Endothelial cell of umbilical vein (primary cell): ENCODE data around the gene CHST11. TPM values are rescaled to one million over a fixed set of nuclear protein-coding genes. Genes with fewer than 3 reads are reported as not detected.

Experiments
- BruUV-seq: library from RNA; stranded (reverse); fragments of 400-500 nt; replicated peaks from 2 replicates; lab custom pipeline; 2021; lab: Mats Ljungman, UMichigan
- CTCF ChIA-PET: fragments of 300-600, 350-600 bp; sonication (Branson Sonifier 250); formaldehyde crosslinking; loops from one replicate; lab custom pipeline; 2021; ENCODE audit warnings: antibody characterized with exemption, inconsistent platforms; lab: Charles Lee
- POLR2A ChIA-PET: fragments of 300-600, 350-600 bp; sonication (Branson Sonifier 250); formaldehyde crosslinking; loops from one replicate; lab custom pipeline; 2021; ENCODE audit warnings: antibody characterized with exemption, inconsistent platforms; lab: Charles Lee
- DNase-seq: peaks from one replicate; pipeline ENCODE4 v3.0.0-alpha.2; 2011; ENCODE audit warnings: low read depth, low spot score
- FAIRE-seq: peaks from 2 replicates; lab custom pipeline; 2011; peaks lifted over from hg19 to GRCh38; lab: Jason Lieb, UNC
- H2AFZ ChIP-seq: 2 replicates; pipeline ENCODE4 v1.6.0; 2012; ENCODE audit warnings: low read depth, low read length, control low read depth, inconsistent platforms
- H3K27ac ChIP-seq: 2 replicates; pipeline ENCODE4 v1.5.1; 2011; ENCODE audit warnings: low read depth, mild to moderate bottlenecking, control low read depth, low read length, moderate library complexity; ENCODE audit not compliant: insufficient read depth
- H3K27me3 ChIP-seq, 2 experiments: 2 replicates each; pipeline versions ENCODE4 v1.6.0 to v1.6.1; 2011; ENCODE audit warnings: low read length in 2 of 2, mixed read lengths in 1 of 2; ENCODE audit not compliant: control insufficient read depth in 2 of 2, insufficient read depth in 2 of 2
- H3K36me3 ChIP-seq, 2 experiments: 2 replicates in 1 of 2; 3 replicates in 1 of 2; pipeline ENCODE4 v1.5.1; 2011; ENCODE audit warnings: low read length in 2 of 2, mild to moderate bottlenecking in 1 of 2, moderate library complexity in 1 of 2; ENCODE audit not compliant: control insufficient read depth in 2 of 2, insufficient read depth in 2 of 2; ENCODE audit errors: extremely low read depth in 1 of 2
- H3K4me1 ChIP-seq: 3 replicates; pipeline ENCODE4 v1.5.1; 2011; ENCODE audit warnings: mild to moderate bottlenecking, low read length; ENCODE audit not compliant: control insufficient read depth, insufficient read depth; ENCODE audit errors: extremely low read depth
- H3K4me2 ChIP-seq: 2 replicates; pipeline ENCODE4 v1.6.1; 2011; ENCODE audit warnings: low read length, control low read depth, mixed read lengths; ENCODE audit not compliant: insufficient read depth
- H3K4me3 ChIP-seq, 3 experiments: fragments of 200-600 bp in 1 of 3; sonication (generic), shearing (Covaris generic) in 1 of 3; replicated peaks in 1 of 3; 2 replicates each; pipeline ENCODE4 v1.5.1; 2011 to 2016; ENCODE audit warnings: control low read depth in 3 of 3, low read length in 3 of 3, mild to moderate bottlenecking in 2 of 3, inconsistent platforms in 1 of 3, low read depth in 1 of 3, moderate library complexity in 1 of 3; ENCODE audit not compliant: insufficient read depth in 1 of 3
- H3K79me2 ChIP-seq: 2 replicates; pipeline ENCODE4 v1.6.0; 2012; ENCODE audit warnings: low read length, inconsistent platforms; ENCODE audit not compliant: control insufficient read depth, insufficient read depth
- H3K9ac ChIP-seq: replicated peaks from 2 replicates; pipeline ENCODE3; 2011; ENCODE audit warnings: low read length, control low read depth; ENCODE audit not compliant: insufficient read depth; ENCODE audit errors: extremely low read depth
- H3K9me1 ChIP-seq: replicated peaks from 3 replicates; pipeline ENCODE4 v1.6.0; 2011; ENCODE audit warnings: mild to moderate bottlenecking, low read length; ENCODE audit not compliant: control insufficient read depth, insufficient read depth; ENCODE audit errors: extremely low read depth
- H3K9me3 ChIP-seq: replicated peaks from 2 replicates; pipeline ENCODE4 v1.5.1; 2012; ENCODE audit warnings: low read length, inconsistent platforms; ENCODE audit not compliant: control insufficient read depth, insufficient read depth
- H4K20me1 ChIP-seq: replicated peaks from 2 replicates; pipeline ENCODE3; 2011; ENCODE audit warnings: mild to moderate bottlenecking, low read length; ENCODE audit not compliant: control insufficient read depth, insufficient read depth; ENCODE audit errors: extremely low read depth
- EZH2 ChIP-seq: IDR thresholded peaks from 2 replicates; pipeline ENCODE4 v1.6.1; 2012; ENCODE audit warnings: borderline replicate concordance, low read depth, mild to moderate bottlenecking, moderate library complexity, low read length, inconsistent platforms; ENCODE audit not compliant: severe bottlenecking
- GATA2 ChIP-seq: IDR thresholded peaks from 2 replicates; pipeline ENCODE4 v1.7.0; 2011; ENCODE audit warnings: low read depth, mild to moderate bottlenecking, moderate library complexity, mixed read lengths, low read length; ENCODE audit not compliant: insufficient read length, insufficient read depth
- MYC ChIP-seq: IDR thresholded peaks from one replicate; pipeline ENCODE4 v1.6.1; 2011; ENCODE audit warnings: mild to moderate bottlenecking, low read depth, low read length
- dilution Hi-C: fragments of 300-500 bp; cut with MboI; formaldehyde crosslinking; loops from one replicate; pipeline ENCODE4 v1.15.0; 2019; ENCODE audit warnings: low sequenced_read_pairs; ENCODE audit not compliant: extremely low pct_ligation_motif_present
- intact Hi-C: fragments of 100-400 bp; cut with micrococcal nuclease; formaldehyde crosslinking; loops from one replicate; pipeline ENCODE4 v1.10.0; 2022
- polyA plus RNA-seq, 4 experiments: library from polyadenylated mRNA; depleted of rRNA in 3 of 4; stranded (reverse) in 3 of 4; unstranded in 1 of 4; fragments of >200 nt; gene quantifications; 2 replicates each; pipeline versions ENCODE4 v1.2.1 to v1.2.3, GENCODE V29; 2011 to 2012; ENCODE audit warnings: missing spikeins in 1 of 4
- total RNA-seq: library from RNA; stranded (reverse); gene quantifications from 2 replicates; pipeline ENCODE4 v1.2.3, GENCODE V29; 2021
- TF ChIP-seq, protein P1 (sequence below), 2 donors: IDR thresholded peaks; 1 replicate in 1 of 2; 2 replicates in 1 of 2; pipeline ENCODE4 v1.5.1; 2011; ENCODE audit warnings: low read length in 2 of 2, mild to moderate bottlenecking in 2 of 2, moderate library complexity in 2 of 2, control low read depth in 1 of 2, inconsistent platforms in 1 of 2, low read depth in 1 of 2; ENCODE audit not compliant: insufficient read depth in 1 of 2; ENCODE audit errors: extremely low read depth in 1 of 2

Gene CHST11
- total and polyA plus RNA-seq, 2 donors (not counting 3 experiments of a cell fraction or from before 2014, with no cell fraction given) = 19.7 to 20.9 TPM

DNA sequence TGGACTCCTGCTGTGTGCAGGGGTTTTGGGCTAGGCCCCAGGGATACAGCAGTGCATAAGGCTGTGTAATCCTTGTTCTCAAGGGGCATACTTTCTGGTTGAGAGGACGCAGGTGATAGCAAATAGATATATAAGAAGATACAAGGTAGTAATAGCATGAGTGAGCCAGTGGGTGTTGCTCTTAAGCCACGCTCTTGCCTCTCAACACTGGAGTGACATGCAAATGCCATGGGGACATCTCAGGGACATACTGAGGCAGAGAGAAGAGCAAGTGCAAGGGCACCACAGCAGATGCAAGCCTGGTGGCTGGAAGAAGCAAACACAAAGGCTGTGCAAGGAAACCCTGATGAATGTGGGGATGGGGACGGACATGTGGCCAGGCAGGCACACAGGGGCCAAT is 223.3 kb downstream of the CHST11 start:
- no TSS peak for BruUV-seq
- no peak overlapping the region for H3K4me3 ChIP-seq
- DNase-seq (peak; percentile 19), FAIRE-seq (peak; percentile 8)
- H3K9me3 ChIP-seq = no peaks in the 10 kb centered on the region
- no peak overlapping the region for H3K27ac ChIP-seq
- H3K79me2 ChIP-seq = no peaks in the 10 kb centered on the region
- H3K4me1 ChIP-seq = no peaks in the 10 kb centered on the region
- H3K9ac ChIP-seq = no peak overlapping the region
- H3K27me3 ChIP-seq = no peaks in the 10 kb centered on the region
- dilution Hi-C loops = no loop called here
- ChIA-PET CTCF (interaction anchor here (1.1 to 1.5 kb wide), 2 partner anchors 12 to 49 kb away, joined by 3 read pairs; no protein-coding TSS in a partner anchor), POLR2A (no interaction called here)
- H3K36me3 ChIP-seq = no peaks in the 10 kb centered on the region
- no peaks in the 10 kb centered on the region for H4K20me1 ChIP-seq
- H2AFZ ChIP-seq = no peak overlapping the region
- TF ChIP-seq EZH2 = no peak
- TF ChIP-seq, protein P1, sequence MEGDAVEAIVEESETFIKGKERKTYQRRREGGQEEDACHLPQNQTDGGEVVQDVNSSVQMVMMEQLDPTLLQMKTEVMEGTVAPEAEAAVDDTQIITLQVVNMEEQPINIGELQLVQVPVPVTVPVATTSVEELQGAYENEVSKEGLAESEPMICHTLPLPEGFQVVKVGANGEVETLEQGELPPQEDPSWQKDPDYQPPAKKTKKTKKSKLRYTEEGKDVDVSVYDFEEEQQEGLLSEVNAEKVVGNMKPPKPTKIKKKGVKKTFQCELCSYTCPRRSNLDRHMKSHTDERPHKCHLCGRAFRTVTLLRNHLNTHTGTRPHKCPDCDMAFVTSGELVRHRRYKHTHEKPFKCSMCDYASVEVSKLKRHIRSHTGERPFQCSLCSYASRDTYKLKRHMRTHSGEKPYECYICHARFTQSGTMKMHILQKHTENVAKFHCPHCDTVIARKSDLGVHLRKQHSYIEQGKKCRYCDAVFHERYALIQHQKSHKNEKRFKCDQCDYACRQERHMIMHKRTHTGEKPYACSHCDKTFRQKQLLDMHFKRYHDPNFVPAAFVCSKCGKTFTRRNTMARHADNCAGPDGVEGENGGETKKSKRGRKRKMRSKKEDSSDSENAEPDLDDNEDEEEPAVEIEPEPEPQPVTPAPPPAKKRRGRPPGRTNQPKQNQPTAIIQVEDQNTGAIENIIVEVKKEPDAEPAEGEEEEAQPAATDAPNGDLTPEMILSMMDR (IDR thresholded peaks at IDR 0.05; ENCODE audit: extremely low read depth in 1 of 2, insufficient read depth in 1 of 2, low read depth in 1 of 2, low read length in 2 of 2) = peak in 1 of 2 donors; percentile 6
- intact Hi-C loops = no loop called here
- H3K9me1 ChIP-seq = no peaks in the 10 kb centered on the region
- H3K4me2 ChIP-seq = no peak overlapping the region

DNA sequence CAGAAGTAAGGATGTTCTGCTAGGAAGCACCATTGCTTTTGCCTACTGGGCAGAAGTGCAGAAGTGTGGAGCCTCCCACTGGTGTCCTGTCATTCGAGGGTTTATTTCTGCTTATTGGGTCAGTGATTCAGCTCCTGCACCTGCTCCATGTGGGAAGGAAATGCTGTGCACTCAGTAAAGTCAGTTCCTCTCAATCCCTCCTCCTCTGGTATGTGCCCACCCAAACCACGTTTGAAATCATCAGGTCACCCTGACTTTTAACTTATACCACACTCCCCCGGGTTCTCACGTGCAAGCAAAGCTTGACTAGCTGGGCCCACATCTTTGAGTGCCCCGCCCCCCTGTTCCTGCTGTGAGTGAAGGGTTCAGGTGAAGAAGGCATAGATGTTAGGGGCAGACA is 223.7 kb downstream of the CHST11 start:
- Histone ChIP-seq H3K9me1 (no peaks in the 10 kb centered on the region), H3K27ac (no peak overlapping the region), H4K20me1 (no peaks in the 10 kb centered on the region), H3K9me3 (no peaks in the 10 kb centered on the region), H3K9ac (no peak overlapping the region), H3K4me2 (no peak overlapping the region), H3K79me2 (no peaks in the 10 kb centered on the region), H3K4me3 (no peak overlapping the region), H3K36me3 (no peaks in the 10 kb centered on the region), H3K4me1 (no peaks in the 10 kb centered on the region), H3K27me3 (no peaks in the 10 kb centered on the region), H2AFZ (no peak overlapping the region)
- POLR2A ChIA-PET = no interaction called here
- no peak for DNase-seq
- FAIRE-seq = no peak
- no TSS peak for BruUV-seq
- CTCF ChIA-PET = interaction anchor here (0.7 to 1.5 kb wide), 3 partner anchors 12 to 299 kb away, joined by 3 read pairs; no protein-coding TSS in a partner anchor
- dilution Hi-C loops = no loop called here
- TF ChIP-seq MYC (no peak), GATA2 (no peak)
- intact Hi-C loops = no loop called here
